HL-60 (cell line): ENCODE results near the gene GSDMA.

Experiments used
- DNase-seq, 2 experiments: peaks; one replicate each; pipeline ENCODE4 v3.0.0-alpha.2; 2010 to 2020; ENCODE audit warnings: low read depth in 1 of 2, low spot score in 1 of 2
- H3K27ac ChIP-seq: fragments of 250-450 bp; sonication (Bioruptor Pico); replicated peaks from 2 replicates; pipeline ENCODE4 v1.5.1; 2020; ENCODE audit warnings: mild to moderate bottlenecking, moderate library complexity
- H3K27me3 ChIP-seq: fragments of 250-450 bp; sonication (Bioruptor Pico); 2 replicates; pipeline ENCODE4 v1.5.1; 2021; ENCODE audit warnings: mild to moderate bottlenecking, moderate library complexity; ENCODE audit not compliant: insufficient read depth, poor library complexity, severe bottlenecking
- H3K4me3 ChIP-seq: replicated peaks from 2 replicates; pipeline ENCODE4 v1.5.1; 2011; ENCODE audit warnings: mild to moderate bottlenecking, control low read depth, low read length; ENCODE audit not compliant: insufficient read depth
- CTCF ChIP-seq: IDR thresholded peaks from one replicate; pipeline ENCODE4 v1.5.1; 2011; ENCODE audit warnings: low read length, control low read depth, inconsistent platforms; ENCODE audit not compliant: insufficient read depth
- GABPA ChIP-seq: IDR thresholded peaks from 2 replicates; pipeline ENCODE4 v1.6.1; 2012; ENCODE audit warnings: low read depth
- POLR2AphosphoS5 ChIP-seq: IDR thresholded peaks from 2 replicates; pipeline ENCODE4 v1.6.1; 2012; ENCODE audit warnings: low read depth
- REST ChIP-seq: IDR thresholded peaks from 2 replicates; pipeline ENCODE4 v1.6.1; 2012; ENCODE audit warnings: low read depth; ENCODE audit not compliant: insufficient replicate concordance
- SPI1 ChIP-seq: IDR thresholded peaks from 2 replicates; pipeline ENCODE4 v1.6.1; 2012; ENCODE audit warnings: low read depth, mild to moderate bottlenecking, borderline replicate concordance

The GSDMA gene

GRCh38 chr17:39949028-39949427 lies 13.8 kb upstream of the GSDMA start:
- H3K4me3 ChIP-seq, result no peak overlapping the region
- peak overlapping the region; percentile 29 for H3K27ac ChIP-seq
- no peak for DNase-seq
- TF ChIP-seq REST (no peak), SPI1 (no peak), POLR2AphosphoS5 (no peak), GABPA (no peak), CTCF (no peak)
- no peaks in the 10 kb centered on the region for H3K27me3 ChIP-seq

- DNase-seq, result no peak
- Histone ChIP-seq H3K4me3 (no peak overlapping the region), H3K27ac (no peak overlapping the region), H3K27me3 (no peaks in the 10 kb centered on the region)
- no peak for TF ChIP-seq GABPA
- no peak for TF ChIP-seq SPI1
- no peak for TF ChIP-seq REST
- no peak for TF ChIP-seq POLR2AphosphoS5
Measured at GRCh38 chr17:39950871-39951348, 11.9 kb upstream of the GSDMA start.

- Histone ChIP-seq H3K27me3 (no peaks in the 10 kb centered on the region), H3K27ac (no peak overlapping the region), H3K4me3 (peak overlapping the region; percentile 31)
- no peak for DNase-seq
- TF ChIP-seq CTCF (no peak), SPI1 (no peak), POLR2AphosphoS5 (no peak), GABPA (no peak), REST (no peak)
Measured at GRCh38 chr17:39951924-39952679, 10.7 kb upstream of the GSDMA start.
